Measurements from ENCODE around the gene OLFM3.

OLFM3 gene

DNA sequence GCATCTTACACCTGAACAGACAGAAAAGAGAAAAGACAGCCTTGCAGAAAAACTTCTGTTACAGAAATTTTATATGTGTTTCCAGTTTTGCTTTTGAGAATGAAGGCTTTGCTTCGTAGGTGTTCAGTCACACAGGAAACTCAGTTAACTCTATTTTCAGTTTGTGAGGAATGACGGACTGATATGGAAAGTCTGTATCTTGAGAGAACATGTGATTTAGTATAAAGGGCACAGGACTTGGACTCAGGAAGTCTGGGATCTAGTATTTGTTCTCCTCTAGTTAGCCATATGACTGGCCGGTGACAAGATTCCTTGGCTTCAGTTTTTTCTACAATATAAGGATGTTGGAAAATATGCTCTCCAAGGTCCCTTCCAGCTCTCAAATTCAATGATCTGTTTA, 149.1 kb downstream of the OLFM3 start:
- no peak for DNase-seq (ENCODE audit: low read depth)

DNA sequence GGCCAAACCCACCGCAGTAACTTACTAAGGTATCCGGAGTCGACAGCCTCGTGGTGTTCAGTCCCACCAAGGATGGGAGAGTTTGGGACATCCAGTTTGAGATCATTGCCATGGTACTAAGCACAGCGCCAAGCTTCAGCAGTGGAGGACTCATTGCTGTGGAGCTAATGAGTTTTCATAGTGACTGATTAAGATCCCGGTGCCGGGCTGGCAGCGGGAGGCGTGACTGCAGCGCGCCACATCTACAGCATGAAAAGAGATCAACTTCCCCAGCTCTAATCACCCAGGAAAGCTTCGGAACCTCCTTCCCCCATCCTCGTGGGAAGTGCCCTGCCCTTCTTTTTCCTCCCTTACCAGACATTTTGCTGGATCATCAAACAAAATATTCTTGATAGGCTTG, 149.9 kb downstream of the OLFM3 start:
- DNase-seq (ENCODE audit: low read depth) = no peak

DNA sequence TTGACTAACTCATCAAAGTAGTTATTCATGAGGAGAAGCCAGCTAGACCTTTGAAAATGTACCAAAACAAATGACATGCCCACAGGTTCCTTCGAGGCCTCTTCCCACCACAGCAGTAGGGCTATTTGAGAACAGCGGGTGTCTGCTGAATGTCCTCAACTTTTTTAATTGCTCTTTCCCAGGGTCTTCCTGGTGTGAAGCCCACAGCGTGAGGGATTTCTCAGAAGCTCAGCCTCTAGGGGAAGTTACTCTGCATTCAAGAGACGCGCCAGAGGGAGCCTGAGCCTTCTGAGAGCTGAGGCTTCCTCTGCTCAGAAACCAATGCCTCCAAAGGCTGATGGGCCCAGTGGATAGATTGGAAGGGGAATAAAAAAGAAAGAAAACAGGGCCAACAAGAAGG, 153.6 kb downstream of the OLFM3 start:
- DNase-seq (ENCODE audit: low read depth) = no peak

DNA sequence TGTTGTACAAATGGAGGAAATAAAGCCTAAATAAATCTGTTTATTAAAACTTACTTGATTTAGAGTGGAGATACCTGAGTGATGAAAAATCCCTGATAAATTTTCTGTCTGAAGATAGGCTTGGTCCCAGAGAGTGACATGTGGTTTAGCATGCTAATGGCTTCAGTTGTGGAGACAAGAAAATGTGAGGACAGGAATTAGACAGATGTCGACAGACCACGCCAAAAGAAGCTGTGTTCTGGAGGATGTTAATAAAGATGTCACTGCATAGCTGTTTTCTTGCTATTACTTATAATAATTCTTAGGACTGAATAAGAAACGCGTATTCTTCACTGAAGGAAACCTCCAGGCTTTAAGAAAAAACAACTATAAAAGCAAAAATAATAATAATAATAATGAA, 154.9 kb downstream of the OLFM3 start:
- DNase-seq (ENCODE audit: low read depth) = no peak

DNA sequence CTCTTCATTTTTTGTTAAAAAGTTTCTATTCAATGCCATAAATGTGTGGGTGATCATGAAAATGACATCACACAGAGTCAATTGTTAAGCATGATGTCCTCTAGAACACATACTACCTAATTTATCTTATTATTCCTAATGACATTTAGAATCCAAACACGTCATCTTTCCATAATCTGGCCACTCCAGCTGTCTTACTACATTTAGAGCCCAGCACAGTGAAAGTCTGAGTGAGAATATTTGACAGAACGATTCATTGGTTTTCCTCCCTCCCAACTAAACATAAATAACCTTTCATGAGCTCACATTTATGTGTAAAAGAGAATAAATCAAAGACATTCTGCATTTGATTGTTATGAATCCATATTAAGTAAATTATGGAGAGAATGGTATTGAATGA, 160.7 kb downstream of the OLFM3 start:
- no peak for DNase-seq (ENCODE audit: low read depth)

DNA sequence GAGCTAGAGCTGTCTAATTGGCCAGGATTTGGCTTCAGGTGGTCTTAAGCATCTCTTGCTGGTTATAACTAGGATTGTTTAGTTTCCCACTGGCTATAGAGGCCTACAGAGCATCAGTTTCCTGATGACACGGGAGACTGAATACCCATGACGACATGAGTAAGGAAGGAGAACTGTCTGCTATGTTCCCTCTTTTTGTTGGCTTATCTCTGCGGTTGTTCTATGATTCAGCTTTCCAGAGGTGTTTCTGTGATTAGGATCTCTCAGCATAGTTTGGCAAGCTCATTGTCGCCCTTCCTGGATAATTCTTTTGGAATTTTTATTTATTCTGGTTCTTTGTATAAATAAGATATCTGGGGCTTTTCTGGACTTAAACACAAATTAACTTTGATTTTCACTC, 163.4 kb downstream of the OLFM3 start:
- no peak for DNase-seq (ENCODE audit: low read depth)

DNA sequence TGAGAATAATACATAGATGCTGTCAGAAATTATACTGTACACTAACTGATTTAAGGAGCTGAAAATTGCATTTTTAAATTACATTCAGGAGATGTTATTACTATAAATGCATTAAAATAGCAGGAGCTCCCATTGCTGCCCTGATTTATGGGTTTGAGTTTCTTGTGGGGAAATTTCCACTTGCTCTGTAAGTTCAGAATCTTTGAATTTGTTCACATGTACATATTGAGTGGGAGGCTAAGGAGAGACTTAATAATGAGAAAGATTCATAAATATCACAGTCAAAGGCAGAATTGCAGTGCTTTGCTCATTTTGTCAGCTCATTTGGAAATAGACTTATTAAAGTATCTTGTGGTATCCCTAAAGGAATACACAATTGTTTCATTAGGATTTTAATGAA, 170.3 kb downstream of the OLFM3 start:
- DNase-seq (ENCODE audit: low read depth) = no peak

DNA sequence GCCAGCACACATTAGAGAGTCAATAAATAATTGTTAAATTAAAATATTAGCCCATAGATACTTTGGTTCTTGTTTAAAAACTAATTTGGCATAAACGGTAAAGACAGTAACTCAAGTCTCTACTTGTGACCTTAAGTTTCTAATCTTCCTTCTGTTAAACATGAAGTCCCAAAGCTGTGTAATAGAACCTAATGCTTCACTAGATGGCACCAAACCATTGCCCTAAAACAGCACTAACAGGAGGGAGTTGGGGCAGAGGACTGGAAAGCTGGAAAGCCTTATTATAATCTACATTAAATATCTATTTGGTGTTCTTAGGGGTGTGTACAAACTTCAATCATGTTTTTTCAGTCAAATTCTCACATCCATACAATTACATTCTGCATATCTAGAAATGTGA, 176.7 kb downstream of the OLFM3 start:
- DNase-seq (ENCODE audit: low read depth) = peak; percentile 22

DNA sequence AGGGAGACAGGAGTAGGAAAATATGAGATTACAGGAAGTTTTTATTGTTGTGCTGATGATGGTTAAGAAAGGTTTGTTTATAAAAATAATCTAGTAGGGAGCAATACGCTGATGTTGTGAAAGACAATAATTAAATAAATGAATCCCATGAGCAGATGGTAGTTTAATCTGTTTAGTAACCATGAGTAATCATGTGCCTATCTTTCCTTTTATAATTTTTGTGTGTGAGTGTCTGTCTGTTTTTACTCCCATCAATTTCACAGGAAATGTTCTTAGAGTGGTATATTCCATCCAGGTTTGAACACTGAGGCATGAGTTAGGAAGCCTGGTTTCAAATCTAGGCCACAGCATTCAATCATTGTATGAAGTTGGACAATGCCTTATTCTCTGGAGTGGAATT, 180.5 kb downstream of the OLFM3 start:
- DNase-seq (ENCODE audit: low read depth) = no peak

DNA sequence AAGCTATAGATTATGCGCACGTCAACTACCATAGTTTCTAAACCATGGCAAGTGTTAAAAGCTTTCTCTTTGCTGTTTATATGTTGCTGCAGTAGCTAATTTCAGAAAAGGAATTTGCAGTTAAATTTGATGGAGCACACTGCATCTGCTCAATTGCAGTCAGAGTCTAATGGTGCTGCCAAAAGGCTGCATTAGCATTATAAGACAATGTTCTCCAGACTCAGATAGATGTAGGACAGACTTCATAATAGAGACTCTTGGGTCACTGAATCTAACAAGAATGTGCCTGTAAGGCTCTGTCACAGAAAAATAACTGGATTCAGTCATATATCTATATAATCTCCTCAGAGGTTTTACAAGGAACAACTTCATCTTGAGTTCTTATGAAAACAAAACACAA, 198.3 kb downstream of the OLFM3 start:
- DNase-seq (ENCODE audit: low read depth) = no peak

DNA sequence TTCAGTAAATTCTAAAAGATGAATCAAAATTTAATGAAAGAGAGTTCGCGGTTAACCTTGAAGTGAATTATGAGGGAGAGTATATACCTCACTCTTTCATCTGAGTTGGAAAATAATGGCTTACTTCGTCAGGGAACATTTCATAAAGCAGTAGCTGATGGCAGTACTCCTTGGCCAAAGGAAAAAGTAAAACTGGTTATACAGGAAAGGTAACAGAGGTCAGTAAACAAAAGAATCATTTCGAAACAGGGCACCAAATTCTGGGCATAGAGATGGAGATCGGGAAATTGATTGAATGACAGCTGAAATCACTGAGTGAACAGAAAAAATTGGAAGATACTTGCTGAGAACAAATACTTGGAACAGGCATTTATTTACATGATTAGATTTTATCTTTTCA, 199.0 kb downstream of the OLFM3 start:
- DNase-seq (ENCODE audit: low read depth) = no peak

DNA sequence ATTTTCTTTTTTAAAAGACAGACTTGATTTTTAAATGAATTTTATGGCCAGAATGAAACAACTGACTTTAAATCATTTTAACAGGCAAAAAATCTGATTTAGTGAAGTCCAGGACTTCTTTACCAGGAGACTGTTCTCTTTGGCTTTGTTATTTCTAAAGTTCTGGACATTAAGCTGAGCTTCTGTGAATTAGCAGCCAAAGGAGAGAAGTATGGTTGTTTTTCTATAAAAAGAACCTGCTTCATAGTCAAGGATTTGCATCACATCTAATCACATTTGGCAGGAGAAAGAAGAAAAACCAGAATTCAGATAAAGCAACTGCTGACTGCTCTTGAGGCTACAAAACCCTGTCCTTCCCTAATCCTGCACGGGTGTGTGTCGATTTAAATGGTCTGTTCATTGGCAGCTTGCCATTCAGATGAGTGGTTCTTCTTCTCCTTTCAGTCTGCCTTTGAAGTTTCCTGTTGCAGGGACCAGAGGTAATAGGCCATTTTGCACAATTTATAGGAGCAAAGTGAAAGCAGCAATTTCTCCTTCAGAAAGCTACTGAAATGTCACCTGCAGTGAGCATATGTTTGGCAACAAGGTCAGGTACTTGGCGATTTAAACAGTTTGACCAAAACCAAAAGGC, 215.4 kb downstream of the OLFM3 start:
- DNase-seq (ENCODE audit: low read depth) = peak; percentile 12

DNA sequence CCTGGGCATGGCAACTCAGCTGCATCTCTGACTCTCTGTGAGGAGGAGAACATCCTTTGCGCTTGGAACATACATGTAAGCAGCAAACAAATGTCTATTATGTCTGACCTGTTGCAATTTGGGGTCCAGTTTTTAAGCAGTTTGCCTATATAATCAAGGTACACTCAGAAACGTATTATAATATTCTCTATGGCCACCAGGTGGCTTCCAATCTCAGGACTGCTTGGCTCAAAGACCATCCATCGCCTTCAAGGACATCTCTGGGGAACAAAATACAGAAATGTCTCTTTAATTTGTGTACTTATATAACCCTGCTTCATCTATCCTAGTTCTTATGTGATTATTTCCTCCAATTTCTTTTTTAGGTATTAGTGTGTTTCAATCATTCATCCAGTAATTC, 227.2 kb downstream of the OLFM3 start:
- peak; percentile 20 for DNase-seq (ENCODE audit: low read depth)

DNA sequence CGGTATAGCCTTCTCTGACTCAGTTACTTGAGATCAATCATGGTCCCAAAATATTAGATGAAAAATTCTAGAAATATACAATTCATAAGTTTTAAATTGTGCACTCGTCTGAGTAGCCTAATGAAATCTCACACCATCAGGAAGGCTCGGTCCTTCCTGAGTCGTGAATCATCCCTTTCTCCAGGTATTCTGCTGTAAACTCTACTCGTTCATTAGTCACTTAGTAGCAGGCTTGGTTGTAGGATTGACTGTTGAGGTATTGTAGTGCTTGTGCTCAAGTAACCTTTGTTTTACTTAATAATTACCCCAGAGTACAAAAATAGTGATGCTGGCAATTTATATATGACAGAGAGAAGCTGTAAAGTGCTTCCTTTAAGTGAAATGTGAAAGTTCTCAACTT, 238.7 kb downstream of the OLFM3 start:
- no peak for DNase-seq (ENCODE audit: low read depth)

DNA sequence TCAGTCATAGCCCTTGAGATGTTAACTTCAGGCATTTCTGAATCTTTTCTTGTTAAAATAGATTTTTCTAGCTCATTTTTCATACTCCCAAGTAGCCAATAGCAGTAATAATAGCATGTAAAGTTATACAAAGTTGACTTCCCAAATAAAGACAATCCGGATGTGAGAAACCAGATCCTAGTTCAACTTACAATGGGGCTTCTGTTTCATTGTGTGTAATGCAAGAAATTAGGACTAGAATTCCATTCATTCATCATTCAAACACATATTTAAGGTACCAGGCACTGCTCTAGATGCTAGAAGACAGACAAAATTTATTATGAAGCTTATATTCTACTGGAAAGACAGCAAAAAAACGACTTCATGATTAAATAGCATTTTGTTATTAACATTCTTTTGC, 240.3 kb downstream of the OLFM3 start:
- DNase-seq (ENCODE audit: low read depth) = no peak
